Type B pancreatic cell (in vitro differentiated cells): Measurements from ENCODE around the gene ARHGEF33. TPM values are rescaled to one million over a fixed set of nuclear protein-coding genes. Genes with fewer than 3 reads are reported as not detected.

ENCODE experiments used
- DNase-seq: peaks from one replicate; pipeline ENCODE4 v3.0.0; 2021; ENCODE audit warnings: mixed read lengths; ENCODE audit not compliant: unreplicated experiment; ENCODE audit errors: extremely low spot score
- H3K27ac Mint-ChIP-seq: 2 replicates; pipeline ENCODE4 v1.8.0; 2021; ENCODE audit warnings: mild to moderate bottlenecking, mixed read lengths
- H3K27me3 Mint-ChIP-seq: 2 replicates; pipeline ENCODE4 v1.8.0; 2021; ENCODE audit warnings: mixed read lengths
- H3K36me3 Mint-ChIP-seq: 2 replicates; pipeline ENCODE4 v1.8.0; 2021; ENCODE audit warnings: mixed read lengths
- H3K4me1 Mint-ChIP-seq: one replicate; pipeline ENCODE4 v1.8.0; 2021; ENCODE audit warnings: mixed read lengths; ENCODE audit not compliant: unreplicated experiment
- H3K4me3 Mint-ChIP-seq: 2 replicates; pipeline ENCODE4 v1.8.0; 2021; ENCODE audit warnings: mild to moderate bottlenecking, mixed read lengths
- H3K9me3 Mint-ChIP-seq: 2 replicates; pipeline ENCODE4 v1.8.0; 2021; ENCODE audit warnings: mixed read lengths
- CTCF ChIP-seq: fragments of 200-600 bp; sonication (generic); conservative IDR thresholded peaks from 2 replicates; pipeline ENCODE4 v1.5.0; 2021; ENCODE audit warnings: antibody characterized with exemption, mild to moderate bottlenecking
- total RNA-seq: library from RNA; stranded (reverse); gene quantifications from 2 replicates; pipeline ENCODE4 v1.2.1, GENCODE V29; 2021; ENCODE audit warnings: low replicate concordance

Gene ARHGEF33
- total RNA-seq, 1 donor from 2014 or later: 1.0 TPM

- Mint-ChIP-seq H3K9me3 (no peaks in the 10 kb centered on the region), H3K36me3 (peaks cover 3% of the 10 kb centered on the region), H3K27ac (no peak overlapping the region), H3K4me1 (peaks cover 5% of the 10 kb centered on the region), H3K27me3 (no peaks in the 10 kb centered on the region), H3K4me3 (no peak overlapping the region)
- no peak for TF ChIP-seq CTCF
- DNase-seq: no peak
Measured at GRCh38 chr2:38977047-38977446, 87.4 kb downstream of the ARHGEF33 start.

- no peak for DNase-seq
- Mint-ChIP-seq H3K4me1 (peaks cover 5% of the 10 kb centered on the region), H3K27ac (no peak overlapping the region), H3K27me3 (no peaks in the 10 kb centered on the region), H3K4me3 (no peak overlapping the region), H3K36me3 (peaks cover 4% of the 10 kb centered on the region), H3K9me3 (no peaks in the 10 kb centered on the region)
- TF ChIP-seq CTCF: no peak
Measured at GRCh38 chr2:38978296-38978903, 88.7 kb downstream of the ARHGEF33 start.

GRCh38 chr2:38978908-38979307, 89.2 kb downstream of the ARHGEF33 start:
- Mint-ChIP-seq H3K27me3 (no peaks in the 10 kb centered on the region), H3K27ac (no peak overlapping the region), H3K9me3 (no peaks in the 10 kb centered on the region), H3K36me3 (peaks cover 7% of the 10 kb centered on the region), H3K4me3 (no peak overlapping the region), H3K4me1 (peaks cover 5% of the 10 kb centered on the region)
- TF ChIP-seq CTCF: no peak
- no peak for DNase-seq

- no peak overlapping the region for H3K27ac Mint-ChIP-seq
- H3K36me3 Mint-ChIP-seq: peaks cover 20% of the 10 kb centered on the region
- no peak overlapping the region for H3K4me3 Mint-ChIP-seq
- no peaks in the 10 kb centered on the region for H3K9me3 Mint-ChIP-seq
- no peak for TF ChIP-seq CTCF
- no peak for DNase-seq
- peaks cover 5% of the 10 kb centered on the region for H3K4me1 Mint-ChIP-seq
- no peaks in the 10 kb centered on the region for H3K27me3 Mint-ChIP-seq
Measured at GRCh38 chr2:38981003-38981669, 91.5 kb downstream of the ARHGEF33 start.

GRCh38 chr2:38981670-38982357, 92.1 kb downstream of the ARHGEF33 start:
- no peak overlapping the region for H3K4me3 Mint-ChIP-seq

More at GRCh38 chr2:38981670-38982357, 92.1 kb downstream of the ARHGEF33 start:
- DNase-seq: no peak
- Mint-ChIP-seq H3K27me3 (no peaks in the 10 kb centered on the region), H3K4me1 (peaks cover 5% of the 10 kb centered on the region), H3K9me3 (no peaks in the 10 kb centered on the region), H3K27ac (no peak overlapping the region), H3K36me3 (peaks cover 20% of the 10 kb centered on the region)
- no peak for TF ChIP-seq CTCF
